Hindlimb muscle (tissue), 1 donor: ENCODE data around the gene SH3PXD2B. TPM values are rescaled to one million over a fixed set of nuclear protein-coding genes. Genes with fewer than 3 reads are reported as not detected.

Source experiments
- DNase-seq: peaks from one replicate; pipeline ENCODE4 v3.0.0-alpha.2; 2013
- polyA plus RNA-seq: library from polyadenylated mRNA; unstranded; fragments of 120-200 nt; gene quantifications from one replicate; pipeline ENCODE4 v1.2.1, GENCODE V29; 2013; ENCODE audit not compliant: insufficient read length

Gene SH3PXD2B
- polyA plus RNA-seq, 1 donor = 31.8 TPM

- DNase-seq = no peak
Observed at GRCh38 chr5:172436879-172437369, 17.4 kb downstream of the SH3PXD2B start.

GRCh38 chr5:172436078-172436878 lies 18.0 kb downstream of the SH3PXD2B start:
- no peak for DNase-seq

- no peak for DNase-seq
Observed at GRCh38 chr5:172435362-172436077, 18.8 kb downstream of the SH3PXD2B start.

- no peak for DNase-seq
Observed at GRCh38 chr5:172434251-172434650, 20.1 kb downstream of the SH3PXD2B start.

GRCh38 chr5:172433513-172433912 lies 20.8 kb downstream of the SH3PXD2B start:
- no peak for DNase-seq

- DNase-seq = no peak
Observed at GRCh38 chr5:172433071-172433470, 21.3 kb downstream of the SH3PXD2B start.

- DNase-seq = no peak
Observed at GRCh38 chr5:172430354-172430753, 24.0 kb downstream of the SH3PXD2B start.

GRCh38 chr5:172429201-172429940 lies 25.0 kb downstream of the SH3PXD2B start:
- DNase-seq = no peak

GRCh38 chr5:172428224-172429166 lies 25.8 kb downstream of the SH3PXD2B start:
- no peak for DNase-seq

- DNase-seq = no peak
Observed at GRCh38 chr5:172427202-172427601, 27.1 kb downstream of the SH3PXD2B start.

GRCh38 chr5:172426086-172426485 lies 28.2 kb downstream of the SH3PXD2B start:
- DNase-seq = no peak

GRCh38 chr5:172425402-172425801 lies 28.9 kb downstream of the SH3PXD2B start:
- no peak for DNase-seq

- no peak for DNase-seq
Observed at GRCh38 chr5:172424808-172425207, 29.5 kb downstream of the SH3PXD2B start.

GRCh38 chr5:172424111-172424490 lies 30.2 kb downstream of the SH3PXD2B start:
- no peak for DNase-seq

GRCh38 chr5:172423379-172424110 lies 30.8 kb downstream of the SH3PXD2B start:
- DNase-seq = no peak

GRCh38 chr5:172422255-172422654 lies 32.1 kb downstream of the SH3PXD2B start:
- no peak for DNase-seq

- no peak for DNase-seq
Observed at GRCh38 chr5:172421020-172421419, 33.3 kb downstream of the SH3PXD2B start.

- peak; percentile 74 for DNase-seq
Observed at GRCh38 chr5:172420235-172420939, 33.9 kb downstream of the SH3PXD2B start.

- DNase-seq = peak; percentile 85
Observed at GRCh38 chr5:172418862-172419814, 35.2 kb downstream of the SH3PXD2B start.
